GM23248 (cell line): ENCODE results near the gene HMGB4.

Experiments
- EZH2 ChIP-seq: fragments of 200-600 bp; sonication (generic); IDR thresholded peaks from 2 replicates; pipeline ENCODE4 v1.6.1; 2018; ENCODE audit warnings: antibody characterized with exemption, mild to moderate bottlenecking; ENCODE audit not compliant: insufficient read depth, poor library complexity, severe bottlenecking
- EZH2phosphoT487 ChIP-seq: fragments of 200-600 bp; sonication (generic); IDR thresholded peaks from 2 replicates; pipeline ENCODE4 v1.6.1; 2018; ENCODE audit warnings: antibody characterized with exemption, moderate library complexity, mild to moderate bottlenecking, low read depth; ENCODE audit not compliant: insufficient read depth

GRCh38 chr1:33895976-33896375, 32.1 kb downstream of the HMGB4 start:
- TF ChIP-seq EZH2 (no peak), EZH2phosphoT487 (no peak)
